IMR-90 (cell line): ENCODE data around the gene KRTAP13-3. TPM values are rescaled to one million over a fixed set of nuclear protein-coding genes. Genes with fewer than 3 reads are reported as not detected.

Source experiments
- ATAC-seq: fragments of 200-7000 bp; cut with Tn5 transposase; 2 replicates; pipeline ENCODE4 v1.9.1; 2020; ENCODE audit warnings: low read depth, mild to moderate bottlenecking, moderate library complexity
- BruUV-seq: library from RNA; stranded (reverse); fragments of 400-500 nt; replicated peaks from 2 replicates; lab custom pipeline; 2021; lab: Mats Ljungman, UMichigan
- CTCF ChIA-PET: fragments of 300-600 bp; formaldehyde crosslinking; extraction: SDS; loops from one replicate; lab custom pipeline; 2021; ENCODE audit warnings: antibody characterized with exemption; lab: Yijun Ruan, JAX
- POLR2A ChIA-PET: fragments of 300-600 bp; sonication (Branson Sonifier 250); formaldehyde crosslinking; loops from one replicate; lab custom pipeline; 2022; ENCODE audit warnings: antibody characterized with exemption; ENCODE audit not compliant: unreplicated experiment; lab: Charles Lee
- DNase-seq: peaks from one replicate; pipeline ENCODE4 v3.0.0; 2013
- H2AFZ ChIP-seq: replicated peaks from 2 replicates; pipeline ENCODE3; 2013; ENCODE audit warnings: low read length, mild to moderate bottlenecking; ENCODE audit not compliant: poor library complexity
- H2AK5ac ChIP-seq: 2 replicates; pipeline ENCODE4 v1.6.1; 2013; ENCODE audit warnings: low read depth, low read length, inconsistent platforms
- H2AK9ac ChIP-seq: replicated peaks from 2 replicates; pipeline ENCODE3; 2013; ENCODE audit warnings: mild to moderate bottlenecking, low read depth, low read length, moderate library complexity; ENCODE audit not compliant: poor library complexity
- H2BK120ac ChIP-seq: 2 replicates; pipeline ENCODE4 v1.6.1; 2013; ENCODE audit warnings: low read depth, low read length, inconsistent platforms
- H2BK15ac ChIP-seq: 3 replicates; pipeline ENCODE4 v1.6.1; 2013; ENCODE audit warnings: low read depth, low read length, inconsistent platforms
- H2BK20ac ChIP-seq: 2 replicates; pipeline ENCODE4 v1.6.1; 2013; ENCODE audit warnings: low read depth, mild to moderate bottlenecking, inconsistent platforms, low read length, moderate library complexity
- H2BK5ac ChIP-seq: 2 replicates; pipeline ENCODE4 v1.6.1; 2013; ENCODE audit warnings: mild to moderate bottlenecking, low read depth, low read length, inconsistent platforms; ENCODE audit not compliant: poor library complexity, severe bottlenecking
- H3K14ac ChIP-seq: replicated peaks from 2 replicates; pipeline ENCODE4 v1.6.1; 2013; ENCODE audit warnings: low read depth, low read length, inconsistent platforms
- H3K18ac ChIP-seq: 2 replicates; pipeline ENCODE4 v1.6.1; 2013; ENCODE audit warnings: low read depth, low read length, control low read depth
- H3K23ac ChIP-seq: 2 replicates; pipeline ENCODE4 v1.6.1; 2013; ENCODE audit warnings: low read depth, low read length, inconsistent platforms
- H3K27ac ChIP-seq: 2 replicates; pipeline ENCODE4 v1.5.1; 2013; ENCODE audit warnings: mild to moderate bottlenecking, control low read depth, low read length; ENCODE audit not compliant: insufficient read depth
- H3K27me3 ChIP-seq: 2 replicates; pipeline ENCODE4 v1.6.1; 2013; ENCODE audit warnings: low read length; ENCODE audit not compliant: control insufficient read depth, insufficient read depth
- H3K36me3 ChIP-seq: 2 replicates; pipeline ENCODE4 v1.6.1; 2013; ENCODE audit warnings: low read length, mixed read lengths; ENCODE audit not compliant: control insufficient read depth, insufficient read depth
- H3K4ac ChIP-seq: 2 replicates; pipeline ENCODE4 v1.6.1; 2013; ENCODE audit warnings: low read depth, low read length, inconsistent platforms
- H3K4me1 ChIP-seq: 2 replicates; pipeline ENCODE4 v1.6.1; 2013; ENCODE audit warnings: low read length, mixed read lengths; ENCODE audit not compliant: control insufficient read depth, insufficient read depth
- H3K4me2 ChIP-seq: 2 replicates; pipeline ENCODE4 v1.6.1; 2013; ENCODE audit warnings: low read depth, mild to moderate bottlenecking, control low read depth, low read length, moderate library complexity
- H3K4me3 ChIP-seq: 2 replicates; pipeline ENCODE4 v1.5.1; 2013; ENCODE audit warnings: low read depth, mild to moderate bottlenecking, control low read depth, low read length, moderate library complexity; ENCODE audit not compliant: insufficient read depth
- H3K56ac ChIP-seq: 2 replicates; pipeline ENCODE4 v1.6.1; 2013; ENCODE audit warnings: low read length, inconsistent platforms; ENCODE audit not compliant: insufficient read depth; ENCODE audit errors: extremely low read depth
- H3K79me1 ChIP-seq, 2 experiments: 2 replicates each; pipeline ENCODE4 v1.6.1; 2013; ENCODE audit warnings: low read length in 2 of 2, inconsistent platforms in 1 of 2, low read depth in 1 of 2
- H3K9ac ChIP-seq: 2 replicates; pipeline ENCODE4 v1.6.1; 2013; ENCODE audit warnings: low read depth, low read length, control low read depth
- H3K9me1 ChIP-seq: 2 replicates; pipeline ENCODE4 v1.6.1; 2013; ENCODE audit warnings: low read length, inconsistent platforms; ENCODE audit not compliant: insufficient read depth
- H3K9me3 ChIP-seq: 2 replicates; pipeline ENCODE4 v1.6.1; 2013; ENCODE audit warnings: low read length; ENCODE audit not compliant: control insufficient read depth, insufficient read depth
- H4K20me1 ChIP-seq: 2 replicates; pipeline ENCODE4 v1.6.1; 2013; ENCODE audit warnings: low read length, inconsistent platforms; ENCODE audit not compliant: insufficient read depth
- H4K5ac ChIP-seq: 2 replicates; pipeline ENCODE4 v1.6.1; 2013; ENCODE audit warnings: mild to moderate bottlenecking, low read depth, low read length, control low read depth
- H4K8ac ChIP-seq, 2 experiments: 2 replicates each; pipeline ENCODE4 v1.6.1; 2013; ENCODE audit warnings: low read depth in 2 of 2, low read length in 2 of 2, control low read depth in 1 of 2, inconsistent platforms in 1 of 2
- H4K91ac ChIP-seq: 2 replicates; pipeline ENCODE4 v1.6.1; 2013; ENCODE audit warnings: low read depth, low read length, inconsistent platforms; ENCODE audit not compliant: insufficient read depth
- BHLHE40 ChIP-seq: fragments of 150-350 bp; IDR thresholded peaks from 2 replicates; pipeline ENCODE4 v1.6.1; 2016; ENCODE audit warnings: mild to moderate bottlenecking, low read depth, low read length
- CEBPB ChIP-seq: IDR thresholded peaks from 2 replicates; pipeline ENCODE4 v1.6.1; 2012; ENCODE audit warnings: low read depth, low read length, improper control_type of control experiment
- CHD1 ChIP-seq: IDR thresholded peaks from 2 replicates; pipeline ENCODE4 v1.6.1; 2012; ENCODE audit warnings: low read depth, low read length, improper control_type of control experiment
- CTCF ChIP-seq: conservative IDR thresholded peaks from 2 replicates; pipeline ENCODE4 v1.5.1; 2012; ENCODE audit warnings: mild to moderate bottlenecking, low read depth, low read length, improper control_type of control experiment
- FOS ChIP-seq: fragments of 150-350 bp; IDR thresholded peaks from 2 replicates; pipeline ENCODE4 v1.6.1; 2016; ENCODE audit warnings: low read depth, low read length
- MAFK ChIP-seq: IDR thresholded peaks from 2 replicates; pipeline ENCODE4 v1.6.1; 2012; ENCODE audit warnings: low read depth, low read length, improper control_type of control experiment
- MAZ ChIP-seq: IDR thresholded peaks from 2 replicates; pipeline ENCODE4 v1.6.1; 2012; ENCODE audit warnings: low read depth, mild to moderate bottlenecking, low read length, improper control_type of control experiment, moderate library complexity, borderline replicate concordance
- MXI1 ChIP-seq: IDR thresholded peaks from 2 replicates; pipeline ENCODE4 v1.6.1; 2012; ENCODE audit warnings: low read depth, mild to moderate bottlenecking, low read length, moderate library complexity, borderline replicate concordance
- NFE2L2 ChIP-seq: fragments of 150-350 bp; IDR thresholded peaks from 2 replicates; pipeline ENCODE4 v1.6.1; 2016; ENCODE audit warnings: low read depth, mild to moderate bottlenecking, low read length
- POLR2A ChIP-seq: IDR thresholded peaks from 2 replicates; pipeline ENCODE4 v1.6.1; 2012; ENCODE audit warnings: mild to moderate bottlenecking, low read depth, low read length
- RAD21 ChIP-seq: IDR thresholded peaks from 2 replicates; pipeline ENCODE4 v1.6.1; 2012; ENCODE audit warnings: low read length, improper control_type of control experiment
- RCOR1 ChIP-seq: IDR thresholded peaks from 2 replicates; pipeline ENCODE4 v1.6.1; 2012; ENCODE audit warnings: mild to moderate bottlenecking, low read length, improper control_type of control experiment; ENCODE audit not compliant: insufficient replicate concordance
- RFX5 ChIP-seq: IDR thresholded peaks from 2 replicates; pipeline ENCODE4 v1.8.0; 2012; ENCODE audit warnings: low read depth, mild to moderate bottlenecking, low read length, moderate library complexity
- SMC3 ChIP-seq: fragments of 150-350 bp; IDR thresholded peaks from 2 replicates; pipeline ENCODE4 v1.6.1; 2016; ENCODE audit warnings: low read depth, mild to moderate bottlenecking, antibody characterized with exemption, low read length, moderate library complexity
- USF2 ChIP-seq: fragments of 150-350 bp; IDR thresholded peaks from 2 replicates; pipeline ENCODE4 v1.6.1; 2017; ENCODE audit warnings: mild to moderate bottlenecking, antibody characterized with exemption, low read length, low read depth
- WGBS, 2 experiments: methylation state at CpG; one replicate each; pipeline versions ENCODE4 v1.1.5 to v1.1.7; 2013; ENCODE audit warnings: missing lambda C conversion rate in 2 of 2; ENCODE audit not compliant: insufficient read length in 1 of 2; ENCODE audit errors: extremely low coverage in 2 of 2; 5-methylcytosine and 5-hydroxymethylcytosine counted together
- dilution Hi-C: fragments of 300-500 bp; cut with HindIII; formaldehyde crosslinking; loops from one replicate; pipeline ENCODE4 v1.14.3; 2018; ENCODE audit warnings: low sequenced_read_pairs; ENCODE audit not compliant: unreplicated experiment
- in situ Hi-C: fragments of 300-500 bp; cut with MboI; formaldehyde crosslinking; loops from 3 replicates; pipeline ENCODE4 v1.14.3; 2019; ENCODE audit warnings: low sequenced_read_pairs, inconsistent platforms, mixed read lengths
- intact Hi-C: fragments of 100-400 bp; cut with micrococcal nuclease; formaldehyde crosslinking; loops from 2 replicates; pipeline ENCODE4 v1.10.0; 2022
- polyA plus RNA-seq, 3 experiments: library from polyadenylated mRNA; depleted of rRNA; stranded (reverse); fragments of >200 nt; gene quantifications; 2 replicates each; pipeline ENCODE4 v1.2.3, GENCODE V29; 2012; ENCODE audit warnings: low replicate concordance in 1 of 3
- total RNA-seq: library from RNA; depleted of rRNA; stranded (reverse); fragments of >200 nt; gene quantifications from 2 replicates; pipeline ENCODE4 v1.2.3, GENCODE V29; 2012
- TF ChIP-seq, protein P1 (sequence below): fragments of 150-350 bp; IDR thresholded peaks from 2 replicates; pipeline ENCODE4 v1.6.1; 2016; ENCODE audit warnings: low read depth, mild to moderate bottlenecking, low read length, moderate library complexity, borderline replicate concordance

Gene KRTAP13-3
- total and polyA plus RNA-seq, 2 of the 4 experiments (the other 2 are of a cell fraction) = not detected

DNA sequence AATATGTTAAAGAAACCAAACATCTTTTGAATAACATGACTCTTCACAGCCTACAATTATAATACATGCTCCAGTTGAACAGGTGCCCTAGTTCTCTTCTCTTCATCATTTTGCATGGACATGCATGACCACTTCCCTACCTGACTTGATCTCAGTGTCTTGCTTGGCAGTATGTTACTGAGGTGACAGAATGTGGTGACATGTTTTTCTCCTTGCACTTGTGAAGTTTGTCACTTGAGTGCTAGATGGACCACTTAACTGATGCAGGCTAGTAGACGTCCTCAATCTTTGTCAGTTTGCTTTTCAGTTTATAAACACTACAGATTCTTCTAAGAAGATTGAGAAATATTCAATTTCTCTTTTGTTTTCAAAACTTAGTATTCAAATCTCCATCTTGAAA, 43.5 kb downstream of the KRTAP13-3 start:
- Histone ChIP-seq H4K8ac (no peak overlapping the region), H4K5ac (no peak overlapping the region), H3K27me3 (no peaks in the 10 kb centered on the region), H2BK120ac (no peak overlapping the region), H3K4me1 (no peaks in the 10 kb centered on the region), H3K56ac (no peak overlapping the region), H3K79me1 (no peaks in the 10 kb centered on the region), H3K9ac (no peak overlapping the region), H2BK15ac (no peak overlapping the region), H3K9me1 (no peaks in the 10 kb centered on the region), H3K18ac (no peak overlapping the region), H2BK5ac (no peak overlapping the region), H3K4me3 (no peak overlapping the region), H3K4ac (no peak overlapping the region), H4K20me1 (no peaks in the 10 kb centered on the region), H3K27ac (no peak overlapping the region), H2AK5ac (no peak overlapping the region), H3K4me2 (no peak overlapping the region), H3K9me3 (peaks cover 12% of the 10 kb centered on the region), H3K14ac (no peak overlapping the region), H3K36me3 (no peaks in the 10 kb centered on the region), H2BK20ac (no peak overlapping the region), H2AK9ac (no peak overlapping the region), H2AFZ (no peak overlapping the region), H4K91ac (no peak overlapping the region), H3K23ac (no peak overlapping the region)
- BruUV-seq = no TSS peak
- no peak for DNase-seq
- no peak for TF ChIP-seq FOS
- no peak for TF ChIP-seq NFE2L2
- TF ChIP-seq MAFK = no peak
- no peak for TF ChIP-seq CTCF
- TF ChIP-seq MAZ = no peak
- no peak for TF ChIP-seq CEBPB
- no peak for TF ChIP-seq BHLHE40
- TF ChIP-seq, protein P1, sequence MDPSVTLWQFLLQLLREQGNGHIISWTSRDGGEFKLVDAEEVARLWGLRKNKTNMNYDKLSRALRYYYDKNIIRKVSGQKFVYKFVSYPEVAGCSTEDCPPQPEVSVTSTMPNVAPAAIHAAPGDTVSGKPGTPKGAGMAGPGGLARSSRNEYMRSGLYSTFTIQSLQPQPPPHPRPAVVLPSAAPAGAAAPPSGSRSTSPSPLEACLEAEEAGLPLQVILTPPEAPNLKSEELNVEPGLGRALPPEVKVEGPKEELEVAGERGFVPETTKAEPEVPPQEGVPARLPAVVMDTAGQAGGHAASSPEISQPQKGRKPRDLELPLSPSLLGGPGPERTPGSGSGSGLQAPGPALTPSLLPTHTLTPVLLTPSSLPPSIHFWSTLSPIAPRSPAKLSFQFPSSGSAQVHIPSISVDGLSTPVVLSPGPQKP = no peak
- TF ChIP-seq RCOR1 = no peak
- TF ChIP-seq CHD1 = no peak
- no peak for TF ChIP-seq RFX5
- no peak for TF ChIP-seq RAD21
- no peak for TF ChIP-seq USF2
- TF ChIP-seq MXI1 = no peak
- no peak for TF ChIP-seq POLR2A
- TF ChIP-seq SMC3 = no peak
- ATAC-seq = no peak
- dilution Hi-C loops = no loop called here
- ChIA-PET CTCF (no interaction called here), POLR2A (no interaction called here)
- intact Hi-C loops = no loop called here
- in situ Hi-C loops = no loop called here
- no CpG with 5 or more reads among the region's 1 CpG for WGBS, 2 experiments
